ENCODE measurements around the gene PPP2R2C. TPM values are rescaled to one million over a fixed set of nuclear protein-coding genes. Genes with fewer than 3 reads are reported as not detected.

Gene PPP2R2C
- total and polyA plus RNA-seq, 10 of the 15 experiments (the other 5 are each of a cell fraction or from before 2014, with no cell fraction given): 0.13 to 0.15 TPM; not detected in 8

DNA sequence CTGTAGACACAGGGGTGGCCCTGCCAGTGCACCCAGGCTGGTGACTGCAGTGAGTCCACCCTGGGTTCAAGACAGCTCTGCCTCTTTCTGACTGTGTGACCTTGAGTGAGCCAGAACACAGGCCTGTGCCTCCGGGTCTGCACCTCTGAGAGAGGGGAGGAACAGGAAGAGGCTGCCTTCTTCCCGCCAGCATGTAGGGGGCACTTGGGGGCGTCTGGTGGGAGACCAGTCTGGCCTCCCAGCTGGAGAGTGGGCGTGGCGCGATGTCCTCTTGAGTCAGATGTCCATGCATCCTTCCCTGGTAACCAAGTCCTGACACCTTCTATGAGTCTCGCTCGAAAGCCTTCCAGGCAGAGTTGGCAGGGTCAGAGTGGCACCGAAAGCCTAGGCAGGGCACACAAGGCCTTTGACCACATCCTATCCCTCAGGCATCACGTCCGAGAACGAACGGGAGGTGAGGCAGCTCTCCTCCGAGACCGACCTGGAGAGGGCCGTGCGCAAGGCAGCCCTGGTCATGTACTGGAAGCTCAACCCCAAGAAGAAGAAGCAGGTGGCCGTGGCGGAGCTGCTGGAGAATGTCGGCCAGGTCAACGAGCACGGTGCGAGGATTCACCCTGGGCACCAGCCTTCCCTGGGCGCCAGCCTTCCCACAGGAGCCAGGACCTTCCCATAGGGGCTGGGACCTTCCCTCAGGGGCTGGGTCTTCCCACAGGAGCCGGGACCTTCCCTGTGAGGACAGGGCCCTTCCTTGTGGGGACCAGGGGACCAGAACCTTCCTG, 181.5 kb downstream of the PPP2R2C start:
- H3K4me3 ChIP-seq: no peak overlapping the region
- WGBS (ENCODE audit: insufficient coverage, insufficient replicate concordance, low lambda C conversion rate, missing lambda C conversion rate): 56% methylated on average over 22 of the region's 25 CpGs
- ATAC-seq: no peak
- H3K36me3 ChIP-seq (ENCODE audit: control insufficient read depth in 2 of 2, insufficient read depth in 2 of 2, low read length in 1 of 2): no peaks in the 10 kb centered on the region
- H3K9ac ChIP-seq (ENCODE audit: control insufficient read depth, insufficient read depth, low read length): no peak overlapping the region
- ChIA-PET POLR2A (no interaction called here), SMC1A (ENCODE audit: uncharacterized antibody, unreplicated experiment) (no interaction called here), RAD21 (ENCODE audit: unreplicated experiment) (no interaction called here), CTCF (no interaction called here)
- no peaks in the 10 kb centered on the region for H3K79me2 ChIP-seq (ENCODE audit: control insufficient read depth, insufficient read depth, low read length)
- no peak overlapping the region for H3K27ac ChIP-seq (ENCODE audit: control insufficient read depth, insufficient read depth)
- H3K4me1 ChIP-seq (ENCODE audit: control insufficient read depth, insufficient read depth, low read length): no peaks in the 10 kb centered on the region
- intact Hi-C loops (cut with micrococcal nuclease; ENCODE audit: unreplicated experiment) (no loop called here), in situ Hi-C loops (cut with MboI) (no loop called here)
- H3K27me3 ChIP-seq (replicated peaks in 1 of 2; ENCODE audit: control insufficient read depth in 2 of 2, insufficient read depth in 2 of 2, low read length in 1 of 2): no peaks in the 10 kb centered on the region
- TF ChIP-seq MTA3 (IDR thresholded peaks at IDR 0.05; ENCODE audit: borderline replicate concordance, low read length) (no peak), POLR2AphosphoS5 (IDR thresholded peaks at IDR 0.05; ENCODE audit: low read length) (no peak), NBN (IDR thresholded peaks at IDR 0.05) (no peak), KDM1A (IDR thresholded peaks at IDR 0.05; ENCODE audit: borderline replicate concordance) (no peak), PAX5 (IDR thresholded peaks at IDR 0.05; ENCODE audit: borderline replicate concordance, low read depth, low read length) (no peak), ATF3 (IDR thresholded peaks at IDR 0.05; ENCODE audit: borderline replicate concordance, extremely low read depth, low read depth, low read length) (no peak), RBBP5 (conservative IDR thresholded peaks at IDR 0.05) (no peak), MXI1 (IDR thresholded peaks at IDR 0.05; ENCODE audit: low read depth, low read length) (no peak), SREBF2 (IDR thresholded peaks at IDR 0.05; ENCODE audit: low read length) (no peak), NR2C2 (IDR thresholded peaks at IDR 0.05; ENCODE audit: borderline replicate concordance, control insufficient read depth, insufficient read length, low read depth) (no peak), BHLHE40 (IDR thresholded peaks at IDR 0.05; ENCODE audit: borderline replicate concordance in 1 of 2, low read depth in 2 of 2, low read length in 1 of 2) (no peak), BCLAF1 (IDR thresholded peaks at IDR 0.05) (no peak), ZBED1 (IDR thresholded peaks at IDR 0.05; ENCODE audit: borderline replicate concordance) (no peak), TAF1 (IDR thresholded peaks at IDR 0.05; ENCODE audit: borderline replicate concordance, low read depth, low read length) (no peak), RELA (IDR thresholded peaks at IDR 0.05; ENCODE audit: borderline replicate concordance, partially characterized antibody) (no peak)
- H3K4me2 ChIP-seq (ENCODE audit: control insufficient read depth, insufficient read depth): no peak overlapping the region
- no peak for FAIRE-seq
- no peaks in the 10 kb centered on the region for H4K20me1 ChIP-seq (ENCODE audit: control insufficient read depth, insufficient read depth)
- no TSS peak for BruUV-seq (replicated peaks)
- DNase-seq (ENCODE audit: low read depth, low spot score): no peak
- no peak overlapping the region for H2AFZ ChIP-seq (ENCODE audit: control insufficient read depth, low read depth, low read length)
- H3K9me3 ChIP-seq (replicated peaks; ENCODE audit: control insufficient read depth, insufficient read depth, low read length): no peaks in the 10 kb centered on the region

Measured in GM12878 (cell line).